HPDE6-E6E7 (cell line): ENCODE results near the gene BTBD16.

Experiments
- DNase-seq: peaks from one replicate; pipeline ENCODE4 v3.0.0; 2011; ENCODE audit warnings: missing footprints; ENCODE audit errors: extremely low spot score

The BTBD16 gene

GRCh38 chr10:122248356-122249302 lies 22.5 kb upstream of the BTBD16 start:
- no peak for DNase-seq

DNA sequence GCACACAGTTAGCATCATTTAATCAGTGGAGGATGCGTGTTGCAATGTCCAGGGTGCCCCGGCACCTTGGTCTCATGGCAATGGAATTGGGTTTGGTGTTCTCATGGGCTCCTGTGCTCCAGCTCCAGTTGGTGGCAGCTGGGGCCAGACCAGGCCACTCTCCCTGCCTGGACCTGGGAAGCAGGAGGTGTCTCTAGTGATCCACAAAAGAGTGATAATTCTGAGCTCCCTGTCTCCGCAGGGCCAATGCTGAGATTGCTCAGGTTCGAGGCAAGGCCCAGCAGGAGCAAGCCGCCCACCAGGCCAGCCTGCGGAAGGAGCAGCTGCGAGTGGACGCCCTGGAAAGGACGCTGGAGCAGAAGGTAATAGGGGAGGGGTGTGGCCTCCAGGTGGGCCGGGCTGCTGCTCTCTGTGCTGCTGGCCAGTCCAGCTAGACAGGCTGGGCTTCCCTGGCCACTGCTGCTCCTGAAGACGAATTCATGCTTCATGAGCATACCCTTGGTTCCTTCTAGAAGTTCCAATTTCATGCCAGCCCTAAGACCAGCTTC lies 21.7 kb upstream of the BTBD16 start:
- no peak for DNase-seq

DNA sequence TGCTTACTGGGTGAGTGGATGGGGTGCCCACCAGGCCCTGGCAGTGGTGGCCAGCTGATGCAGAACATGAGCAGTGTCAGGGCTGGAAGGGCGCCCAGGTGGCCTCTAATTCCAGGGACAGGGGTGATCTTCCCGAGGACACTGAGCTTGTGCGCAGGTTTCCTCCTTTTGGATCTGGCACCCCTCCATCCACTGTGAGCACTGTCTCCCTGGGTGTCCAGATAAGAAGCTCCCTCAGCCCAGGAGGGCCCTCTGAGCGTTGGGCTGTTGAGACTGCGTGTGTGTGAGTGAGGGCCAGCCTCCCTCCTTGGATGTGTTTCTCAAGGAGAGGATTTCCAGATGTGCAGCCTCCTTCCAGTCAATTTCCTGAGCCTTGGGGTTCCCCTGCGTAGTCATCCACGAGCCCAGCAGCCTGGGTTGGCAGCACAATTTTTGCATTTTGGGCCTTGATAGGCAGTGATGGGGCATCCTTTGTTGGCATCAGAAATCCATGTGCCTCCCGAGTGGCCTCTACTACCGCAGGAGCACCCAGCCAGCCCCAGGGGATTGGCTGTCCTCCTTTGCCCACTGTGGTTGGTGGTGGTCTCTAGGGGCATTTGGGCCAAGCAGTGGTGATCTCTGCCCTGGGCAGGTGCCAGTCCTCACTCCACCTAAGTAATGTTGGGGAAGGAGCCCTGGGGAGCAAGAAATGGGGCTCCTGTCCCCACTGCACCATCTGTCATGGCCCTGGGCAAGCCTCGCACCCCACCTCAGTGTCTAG lies 20.9 kb upstream of the BTBD16 start:
- no peak for DNase-seq

GRCh38 chr10:122251459-122252255 lies 19.4 kb upstream of the BTBD16 start:
- no peak for DNase-seq

DNA sequence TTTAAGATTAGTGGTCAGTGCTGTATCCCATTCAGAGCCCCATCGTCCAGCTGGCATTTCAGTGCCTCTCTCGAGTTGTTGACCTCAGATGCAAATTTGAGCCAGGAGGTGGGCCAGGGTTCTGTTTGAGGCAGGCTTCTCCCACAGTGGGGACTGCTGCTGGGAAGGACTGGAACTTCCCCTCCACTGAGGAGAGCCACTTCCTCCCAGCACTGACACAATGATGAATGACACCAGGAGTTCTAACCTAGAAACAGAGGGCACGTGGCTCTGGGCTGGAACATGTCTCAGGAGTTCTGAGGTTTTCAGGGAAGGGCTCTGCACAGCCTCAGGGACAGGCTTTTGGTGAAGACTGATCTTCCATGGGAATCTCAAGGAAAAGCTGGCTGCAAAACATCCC lies 18.3 kb upstream of the BTBD16 start:
- DNase-seq, result no peak

- DNase-seq, result no peak
These were observed 17.5 kb upstream of the BTBD16 start for GRCh38 chr10:122253605-122254004.

DNA sequence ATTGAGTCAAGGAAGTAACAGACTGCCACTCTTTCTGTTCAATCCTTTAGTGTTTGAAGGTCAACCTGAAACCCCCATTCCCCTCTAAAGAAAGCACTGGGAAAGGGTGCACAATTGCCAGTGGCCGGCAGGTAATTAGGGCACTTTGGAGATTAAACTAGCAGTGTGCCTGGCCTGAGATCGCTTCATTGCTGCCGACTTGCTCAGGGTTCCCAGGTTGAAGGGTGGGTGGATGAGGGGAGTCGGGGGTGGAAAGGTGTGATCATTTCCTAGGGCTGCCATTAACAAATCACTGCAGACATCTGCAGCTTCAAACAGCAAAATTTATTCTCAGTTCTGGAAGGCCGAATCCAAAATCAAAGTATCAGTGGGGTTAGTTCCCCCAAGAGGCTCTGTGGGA lies 16.3 kb upstream of the BTBD16 start:
- no peak for DNase-seq

DNA sequence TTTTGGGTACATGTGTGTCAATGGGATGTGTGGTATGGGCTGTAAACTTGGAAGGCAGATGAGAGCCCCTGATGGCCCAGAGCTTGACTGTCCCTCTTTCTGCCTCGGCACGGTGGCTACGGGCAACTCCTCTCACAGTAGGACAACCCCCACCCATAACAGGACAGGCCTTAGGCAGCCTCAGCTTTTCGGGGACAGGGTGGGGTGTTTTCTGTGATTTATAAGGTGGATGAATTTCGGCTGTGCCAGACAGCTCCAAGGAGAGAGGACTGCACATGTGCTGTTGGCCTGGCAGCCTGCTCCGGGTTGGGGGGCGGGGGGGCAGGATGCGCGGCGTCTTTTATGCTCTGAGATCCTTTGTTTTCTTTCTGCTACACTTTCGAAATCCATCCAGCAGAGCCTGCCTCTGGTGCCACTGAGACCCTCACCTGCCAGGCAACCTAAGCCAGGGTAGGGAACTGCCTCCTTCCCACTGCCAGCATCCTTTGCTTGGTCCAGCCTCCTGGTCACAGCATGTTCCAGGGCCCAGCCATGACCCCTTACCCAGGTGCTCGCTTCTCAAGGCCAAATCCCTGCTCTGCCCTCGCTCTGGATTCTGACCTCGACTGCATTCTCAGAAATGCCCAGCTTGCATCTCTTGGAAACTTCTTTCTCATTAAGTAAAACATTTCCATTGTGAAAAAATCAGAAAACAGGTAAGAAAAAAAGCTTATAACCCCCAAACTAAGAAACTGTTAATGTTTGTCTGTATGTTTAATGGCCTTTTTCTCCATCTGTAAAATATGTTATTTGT lies 15.4 kb upstream of the BTBD16 start:
- DNase-seq, result no peak

DNA sequence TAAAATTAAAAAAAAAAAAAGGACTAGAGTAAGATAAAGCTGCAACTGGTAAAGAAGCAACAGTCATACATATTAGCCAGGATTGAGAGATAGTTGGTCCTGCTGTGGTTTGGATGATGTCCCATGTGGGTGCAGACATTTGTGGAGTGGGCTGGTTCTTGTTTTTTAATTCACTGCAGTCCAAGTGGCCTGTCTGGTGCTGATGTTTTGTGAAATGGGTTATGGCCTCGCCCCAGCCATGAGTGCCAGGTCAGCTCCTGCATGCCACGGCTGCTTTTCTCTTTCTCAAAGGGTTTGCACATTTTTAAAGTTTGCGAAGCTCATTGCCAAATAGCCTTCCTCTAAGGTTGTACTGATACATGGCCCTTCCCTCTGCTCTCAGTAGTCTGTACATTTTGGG lies 14.1 kb upstream of the BTBD16 start:
- DNase-seq, result no peak

DNA sequence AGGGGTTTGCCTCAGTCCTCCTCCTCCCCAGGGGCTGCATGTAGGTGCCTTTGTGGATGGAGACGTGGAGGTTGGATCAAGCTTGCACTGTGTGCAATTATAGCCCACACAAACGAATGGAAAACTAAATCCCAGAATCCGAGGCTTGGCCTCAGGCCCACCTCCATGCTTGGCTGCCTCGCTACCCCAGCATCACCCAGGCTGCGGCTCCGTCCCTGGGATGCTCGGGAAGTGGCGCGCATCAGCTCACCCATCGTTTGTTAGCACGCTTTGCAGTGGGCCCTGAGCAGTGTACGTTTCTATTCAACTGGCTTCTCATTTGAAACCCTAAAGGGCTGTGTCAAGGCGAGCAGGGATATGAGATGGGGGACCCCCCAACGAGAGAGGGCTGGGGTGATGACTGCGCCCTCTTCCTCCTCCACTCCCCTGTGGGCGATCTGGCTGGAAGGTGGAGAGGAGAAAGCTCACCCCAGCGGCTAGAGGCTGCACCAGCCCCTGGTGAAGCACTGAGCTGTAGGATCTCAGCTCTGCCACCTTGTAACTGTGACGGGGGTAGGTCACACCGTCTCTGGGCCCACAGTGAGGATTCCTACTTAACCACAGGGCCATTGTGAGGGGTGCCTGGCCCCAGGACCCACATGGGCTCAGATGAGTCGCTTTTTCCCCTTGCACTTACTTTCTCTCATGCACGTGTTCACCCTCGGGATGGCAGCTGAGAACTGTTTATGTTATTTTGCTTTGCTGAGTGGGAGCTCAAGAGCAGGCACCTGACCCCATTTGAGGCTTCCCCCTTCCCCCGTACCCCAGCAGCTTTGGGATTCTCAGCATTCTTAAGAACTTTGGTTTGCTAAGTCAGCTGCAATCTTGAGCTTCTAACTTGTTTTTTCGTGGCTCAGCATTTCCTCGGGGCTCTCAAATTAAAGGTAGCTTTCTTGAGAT lies 12.7 kb upstream of the BTBD16 start:
- no peak for DNase-seq

DNA sequence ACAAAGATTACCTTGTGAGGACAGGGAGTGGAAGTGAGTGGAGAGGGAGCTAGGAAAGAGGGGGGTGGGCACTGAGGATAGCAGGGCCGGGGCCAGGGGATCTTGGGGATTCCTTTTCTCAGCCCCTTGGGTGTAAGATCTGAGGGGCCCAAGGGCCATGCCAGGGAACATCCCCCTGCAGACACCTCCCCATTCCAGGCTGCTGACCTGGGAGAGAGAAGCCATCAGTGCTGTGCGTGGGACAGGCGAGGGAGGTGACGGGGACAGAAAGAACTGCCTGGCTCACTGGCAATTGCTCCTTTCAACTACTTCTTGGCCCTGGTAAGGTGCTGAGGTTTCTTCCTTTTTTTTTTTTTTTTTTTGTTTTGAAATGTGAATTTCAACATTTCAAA lies 12.0 kb upstream of the BTBD16 start:
- DNase-seq, result no peak

DNA sequence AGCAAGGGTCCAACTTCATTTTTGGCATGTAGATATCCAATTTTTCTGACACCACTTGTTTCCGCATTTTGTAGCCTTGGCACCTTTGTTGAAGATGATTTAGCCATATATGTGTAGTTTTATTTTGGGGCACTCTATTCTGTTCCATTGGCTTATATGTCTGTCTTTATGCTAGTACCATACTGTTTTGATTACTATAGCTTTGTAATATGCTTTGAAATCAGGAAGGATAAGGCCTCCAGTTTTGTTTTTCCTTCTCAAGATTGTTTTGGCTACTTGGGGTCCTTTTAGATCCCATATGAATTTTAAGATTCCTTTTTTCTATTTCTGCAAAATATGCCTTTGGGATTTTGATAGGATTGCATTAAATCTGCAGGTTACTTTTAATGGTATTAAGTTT lies 9.5 kb upstream of the BTBD16 start:
- DNase-seq, result no peak

DNA sequence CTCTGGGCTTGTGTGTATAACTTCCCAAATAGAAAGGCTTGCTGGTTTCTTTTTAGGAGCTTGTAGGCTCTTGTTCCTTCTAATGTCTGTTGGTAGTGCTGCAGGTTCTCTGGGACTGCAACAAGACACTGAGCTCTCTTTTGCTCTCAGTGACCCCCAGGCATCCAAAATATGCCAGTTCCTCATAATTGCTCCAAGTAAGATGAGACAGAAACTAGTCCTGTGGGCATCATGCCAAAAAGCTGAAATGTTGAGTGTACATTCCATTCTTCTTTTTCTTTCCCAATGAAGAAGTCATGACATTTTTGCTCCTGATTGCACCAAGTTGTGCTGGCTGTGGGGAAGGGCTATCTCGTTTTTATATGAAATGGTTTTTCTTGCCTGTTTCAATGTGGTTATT lies 7.1 kb upstream of the BTBD16 start:
- no peak for DNase-seq

- DNase-seq, result no peak
These were observed 6.7 kb upstream of the BTBD16 start for GRCh38 chr10:122264436-122264835.

- DNase-seq, result no peak
These were observed 6.2 kb upstream of the BTBD16 start for GRCh38 chr10:122264931-122265330.

DNA sequence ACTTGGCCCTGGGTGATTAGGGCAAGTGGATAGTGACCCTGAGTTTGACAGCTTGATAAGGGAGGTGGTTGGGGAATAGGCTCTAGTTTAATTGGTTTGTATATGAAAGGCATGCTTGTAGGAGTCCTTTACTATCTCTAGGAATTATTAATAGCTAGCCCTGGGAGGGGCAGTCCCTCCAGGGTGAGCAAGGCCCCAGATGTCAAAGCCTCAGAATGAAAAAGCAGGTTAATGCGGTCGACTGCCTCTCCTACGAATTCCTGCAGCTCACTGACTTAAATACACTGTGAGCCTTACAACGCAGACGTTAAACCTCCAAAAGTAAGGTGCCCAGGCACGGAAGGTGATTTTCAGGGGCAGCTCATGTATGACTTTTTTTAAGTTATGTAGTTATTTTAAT lies 5.2 kb upstream of the BTBD16 start:
- no peak for DNase-seq

DNA sequence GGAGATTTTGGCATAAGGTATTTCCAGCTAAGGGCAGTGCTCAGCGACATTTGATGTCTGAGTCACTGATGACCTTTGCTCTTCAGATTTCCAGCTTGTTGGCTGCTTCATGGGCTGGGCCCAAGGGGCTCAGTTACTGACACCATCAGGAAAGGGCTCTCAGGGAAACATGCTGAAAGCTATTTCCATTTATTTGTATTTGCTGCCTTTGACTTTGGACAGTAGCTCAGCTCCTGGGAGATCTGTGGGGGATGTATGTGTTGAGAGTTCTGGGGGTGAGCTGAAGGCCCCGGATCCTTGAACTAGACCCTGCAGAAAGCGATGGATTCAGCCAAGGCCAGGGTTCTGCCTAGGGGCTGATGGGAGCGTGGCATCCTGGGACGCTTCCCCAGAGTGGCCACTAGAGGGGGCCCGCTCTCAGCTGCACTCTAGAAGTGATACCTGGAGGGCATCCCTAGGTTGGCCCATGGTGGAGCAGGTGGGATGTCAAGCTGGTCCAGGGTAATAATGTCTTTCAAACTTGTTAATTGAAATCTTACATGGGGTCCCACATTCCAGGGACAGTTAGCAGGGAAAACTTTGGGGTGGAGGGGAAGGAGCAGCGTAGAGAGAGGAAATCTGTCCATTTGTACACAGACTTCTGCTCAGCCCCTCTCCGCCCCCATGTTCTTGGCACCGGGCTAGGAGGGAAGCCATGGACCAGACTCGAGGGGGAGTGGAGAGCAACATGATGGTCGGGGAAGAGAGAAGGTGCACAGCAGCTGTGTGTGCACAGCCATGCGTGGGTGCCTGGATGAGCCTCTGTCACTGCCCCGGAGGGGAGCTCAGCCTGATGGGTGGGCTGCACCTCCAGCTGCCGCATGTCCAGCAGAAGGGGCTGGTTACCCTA lies 3.0 kb upstream of the BTBD16 start:
- peak; percentile 75 for DNase-seq

DNA sequence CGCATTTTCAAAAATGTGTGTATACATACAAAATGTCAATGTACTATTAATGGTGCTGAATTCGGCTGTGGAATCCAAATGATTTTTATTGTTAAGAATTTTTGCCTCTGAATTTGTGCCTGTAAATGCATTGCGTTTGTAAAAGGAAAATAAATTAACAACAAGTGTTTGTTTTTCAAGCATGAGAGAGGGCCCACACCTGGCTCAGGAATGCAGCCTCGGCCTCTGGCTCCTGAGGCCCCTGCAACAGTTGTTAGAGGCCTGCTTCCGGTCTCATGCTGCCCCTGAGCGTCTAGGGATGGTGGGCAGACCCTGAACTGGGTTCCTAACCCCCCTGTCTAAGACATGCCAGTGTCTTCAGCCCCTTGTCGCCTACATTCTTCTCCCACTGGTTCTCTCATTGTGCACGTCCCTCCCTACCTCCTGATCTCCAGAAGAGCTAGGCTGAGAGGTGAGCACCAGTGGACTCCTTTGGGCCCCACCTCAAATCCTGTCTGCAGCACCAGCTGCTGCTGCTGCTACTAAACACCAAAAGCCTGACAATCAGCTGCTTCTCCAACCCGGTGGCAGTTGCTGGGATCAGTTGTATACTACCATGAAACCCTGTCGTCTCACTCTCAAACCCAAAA lies 1.9 kb upstream of the BTBD16 start:
- no peak for DNase-seq
